Erythroblast (primary cell): ENCODE measurements around the gene NFATC1.

ENCODE experiments used
- DNase-seq, 2 experiments: peaks; one replicate each; lab custom pipeline; 2025; lab: John Stamatoyannopoulos, UW
- GATA1 ChIP-seq: IDR thresholded peaks from 2 replicates; pipeline ENCODE4 v1.6.1; 2011; ENCODE audit warnings: low read depth, mild to moderate bottlenecking, control low read depth, low read length, moderate library complexity
- POLR2A ChIP-seq: IDR thresholded peaks from 2 replicates; pipeline ENCODE4 v1.6.1; 2011; ENCODE audit warnings: mild to moderate bottlenecking, low read length

Gene NFATC1

DNA sequence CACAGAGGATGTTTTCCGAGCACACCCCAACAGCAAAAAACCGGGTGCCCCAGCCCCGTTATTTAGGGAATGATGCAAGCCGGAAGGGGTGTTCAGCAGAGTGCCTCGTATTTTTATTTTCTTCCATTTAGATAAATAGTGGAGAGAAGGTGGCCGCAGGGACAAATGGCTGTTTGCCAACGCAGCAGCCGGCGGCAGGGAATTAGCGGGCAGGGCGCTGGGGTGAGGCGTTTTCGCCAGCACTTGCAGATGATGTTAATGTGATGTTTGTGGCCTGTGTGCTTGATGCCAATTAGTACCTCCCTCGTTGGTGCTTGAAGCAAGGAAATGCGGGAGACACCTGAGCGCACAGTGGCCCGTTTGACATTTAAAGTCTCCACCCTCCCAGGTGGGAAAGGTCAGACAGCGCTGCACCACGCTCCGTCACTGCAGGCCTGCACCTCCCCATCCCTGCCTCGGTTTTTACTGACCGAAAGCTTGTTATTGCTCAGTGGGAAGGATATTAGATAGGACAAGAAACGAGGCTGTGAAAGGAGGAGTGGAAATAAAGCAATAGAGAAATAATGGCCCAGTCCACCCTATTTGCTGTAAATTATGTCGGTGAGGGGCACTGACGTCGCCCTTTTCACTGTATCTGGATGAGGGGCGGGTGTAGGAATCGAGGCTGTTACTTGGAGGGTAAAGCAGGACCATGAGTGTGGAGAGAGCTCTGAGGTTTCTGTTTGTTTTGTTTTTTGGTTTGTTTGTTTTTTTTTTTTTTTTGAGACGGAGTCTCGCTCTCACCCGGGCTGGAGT lies 39.1 kb downstream of the NFATC1 start:
- DNase-seq, result no peak
- no peak for TF ChIP-seq POLR2A
- no peak for TF ChIP-seq GATA1

DNA sequence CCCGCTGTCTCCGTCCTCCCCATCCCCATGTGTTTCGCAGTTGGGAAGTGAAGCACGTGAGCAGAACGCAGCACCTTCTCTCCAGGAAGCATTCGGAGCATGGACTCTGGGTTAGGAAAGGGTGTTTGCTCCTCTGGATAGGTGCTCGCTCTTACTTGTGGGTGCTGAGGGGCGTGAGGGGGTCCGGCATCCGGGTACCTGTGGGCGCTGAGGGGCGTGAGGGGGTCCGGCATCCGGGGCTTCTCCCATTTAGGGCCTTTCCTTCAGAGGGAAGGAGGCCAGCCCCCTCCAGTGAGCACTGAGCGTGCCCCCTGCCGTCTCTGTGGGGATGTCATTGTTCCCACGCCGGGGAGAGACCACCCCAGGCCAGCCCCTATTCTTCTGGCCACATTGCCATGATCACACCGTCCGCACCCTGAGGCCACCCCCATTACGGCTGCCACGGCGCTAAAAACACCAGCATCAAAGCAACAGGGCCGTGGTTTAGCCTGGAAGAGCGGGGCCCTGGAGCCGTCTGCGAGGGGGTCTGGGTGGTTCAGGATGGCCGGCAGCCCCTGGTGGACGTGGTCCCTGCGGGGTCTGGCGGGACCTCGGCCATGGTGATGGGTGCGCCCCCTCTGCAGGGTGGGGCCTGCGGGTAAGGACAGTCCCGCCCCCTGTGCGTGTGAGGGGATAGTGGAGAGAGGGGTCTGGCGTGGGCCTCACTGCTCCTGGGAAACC lies 41.0 kb downstream of the NFATC1 start:
- no peak for DNase-seq

GRCh38 chr18:79438089-79438897 lies 42.6 kb downstream of the NFATC1 start:
- no peak for DNase-seq
- TF ChIP-seq GATA1 (no peak), POLR2A (no peak)

More for the DNA sequence above, 41.0 kb downstream of the NFATC1 start:
- TF ChIP-seq POLR2A (no peak), GATA1 (no peak)

DNA sequence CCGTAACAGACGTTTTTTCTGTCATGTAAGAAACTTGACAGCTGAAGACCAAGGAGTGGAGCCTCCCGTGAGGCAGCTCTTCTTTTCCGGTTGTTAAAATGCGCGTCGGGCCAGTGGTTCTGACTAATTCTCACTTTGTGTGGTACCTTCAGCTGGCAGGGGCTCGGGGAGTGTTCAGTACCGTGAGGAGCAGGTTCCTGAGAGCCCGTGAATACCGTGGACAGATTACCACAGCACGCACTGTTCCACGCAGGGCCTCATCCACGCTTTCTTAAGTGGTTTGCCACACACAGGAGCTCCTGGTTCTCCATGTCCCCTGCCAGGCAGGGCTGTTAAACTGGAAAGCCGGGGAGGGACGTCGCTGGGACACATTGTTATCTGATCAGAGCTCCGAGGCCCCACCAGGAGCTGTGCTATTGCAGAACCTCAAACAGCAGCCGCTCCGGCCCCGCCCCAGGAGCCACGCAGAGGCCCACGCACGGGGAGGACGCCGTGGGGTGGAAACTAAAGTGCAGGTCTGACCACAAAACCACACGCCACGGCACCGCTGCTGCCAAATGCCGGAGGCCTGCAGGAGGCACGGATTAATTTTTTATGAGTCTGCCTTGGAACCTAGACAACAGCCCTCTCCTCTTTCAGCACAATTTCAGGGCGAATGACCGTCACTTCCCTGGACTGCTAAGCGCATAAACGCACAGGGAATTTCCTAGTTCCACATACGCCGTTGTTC lies 43.3 kb downstream of the NFATC1 start:
- peak; percentile 55 to 57 for DNase-seq
- TF ChIP-seq GATA1, result no peak

DNA sequence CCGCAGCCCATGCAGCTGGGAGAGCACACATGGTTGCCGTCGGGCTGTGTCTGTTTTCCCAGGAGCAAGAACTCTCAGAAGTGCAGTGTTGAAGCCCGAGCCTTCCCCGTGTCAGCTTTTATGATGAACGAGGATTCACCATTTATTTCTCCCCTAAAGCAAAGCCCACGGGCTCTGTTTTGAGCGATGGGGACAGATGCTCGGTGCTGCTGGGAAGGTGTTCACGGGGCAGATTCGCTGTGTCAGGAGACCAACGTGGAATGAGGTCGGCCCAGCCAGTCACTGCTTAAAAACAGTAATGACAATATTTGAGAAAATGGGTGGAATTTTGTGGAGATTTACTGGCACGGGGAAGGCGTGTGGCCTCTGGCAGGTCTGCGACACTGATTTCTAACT lies 43.9 kb downstream of the NFATC1 start:
- no peak for DNase-seq
- TF ChIP-seq GATA1 (no peak), POLR2A (no peak)

GRCh38 chr18:79440316-79441110 lies 44.8 kb downstream of the NFATC1 start:
- DNase-seq, result no peak
- TF ChIP-seq GATA1 (no peak), POLR2A (no peak)

GRCh38 chr18:79441420-79441819 lies 45.7 kb downstream of the NFATC1 start:
- TF ChIP-seq POLR2A (no peak), GATA1 (no peak)
- no peak for DNase-seq

- TF ChIP-seq GATA1, result no peak
- TF ChIP-seq POLR2A, result no peak
- DNase-seq, result no peak
Observed at GRCh38 chr18:79442508-79443221, 46.9 kb downstream of the NFATC1 start.

GRCh38 chr18:79445221-79445620 lies 49.5 kb downstream of the NFATC1 start:
- TF ChIP-seq GATA1, result no peak
- TF ChIP-seq POLR2A, result no peak
- DNase-seq, result no peak

DNA sequence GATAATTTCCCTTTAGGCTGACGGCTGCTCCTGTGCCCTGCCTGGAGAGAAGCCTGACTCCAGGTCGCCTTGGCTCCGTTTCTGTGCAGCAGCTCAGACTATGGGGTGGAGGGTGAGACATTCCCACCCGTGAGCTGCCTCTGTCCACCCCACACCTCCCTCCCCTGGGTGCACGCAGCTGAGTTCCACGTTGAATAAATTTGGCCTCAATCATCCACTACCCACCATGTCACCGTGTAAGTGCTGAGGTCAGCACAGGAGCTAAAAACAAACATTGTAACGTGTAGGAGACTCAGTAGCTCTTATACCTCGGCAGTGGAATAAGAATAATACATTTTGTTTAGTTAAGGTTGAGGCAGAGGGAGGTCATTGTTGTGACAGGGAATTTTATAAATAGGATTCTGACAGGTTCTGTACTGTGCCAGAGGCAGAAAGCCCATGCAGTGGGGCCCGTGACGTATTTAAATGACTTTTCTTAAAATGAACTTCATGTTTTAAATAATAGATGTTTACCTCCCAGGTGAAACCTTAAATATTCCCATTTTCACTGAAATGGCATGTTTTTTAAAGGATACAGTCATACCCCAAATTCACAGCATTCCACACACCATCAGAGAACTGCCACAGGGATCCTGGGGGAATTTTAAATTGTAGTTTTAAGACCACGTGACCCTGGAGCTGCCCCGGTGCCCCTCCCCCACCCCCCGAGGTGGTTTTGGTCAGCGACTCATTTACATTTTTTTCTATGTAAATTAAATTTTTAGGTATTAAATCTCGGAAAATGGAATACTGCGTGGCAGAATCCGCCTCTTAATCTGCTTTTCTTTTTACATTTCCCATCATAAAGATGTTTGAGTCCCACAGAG lies 50.2 kb downstream of the NFATC1 start:
- TF ChIP-seq POLR2A (no peak), GATA1 (no peak)
- DNase-seq, result no peak

DNA sequence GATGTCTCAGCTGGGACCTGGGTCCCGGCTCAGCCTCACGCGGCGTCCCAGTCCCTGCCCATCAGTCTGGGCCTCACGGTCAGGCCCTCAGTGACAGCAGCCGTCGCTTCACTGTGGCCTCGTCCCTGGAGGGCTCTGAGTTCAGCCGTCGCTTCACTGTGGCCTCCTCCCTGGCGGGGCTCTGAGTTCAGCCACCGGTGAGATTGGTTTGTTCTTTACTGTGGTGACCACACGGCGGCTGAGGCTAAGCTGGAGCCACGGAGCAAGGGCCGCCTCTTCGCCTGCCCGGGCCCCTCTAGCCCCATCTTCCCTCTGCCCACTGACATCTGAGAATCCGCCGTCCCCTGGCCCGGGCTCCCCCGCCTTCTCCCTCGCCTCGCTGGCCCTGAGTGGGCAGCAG lies 51.2 kb downstream of the NFATC1 start:
- no peak for DNase-seq
- TF ChIP-seq GATA1 (no peak), POLR2A (no peak)
